Measurements from ENCODE around the gene PDE9A.

Gene PDE9A

DNA sequence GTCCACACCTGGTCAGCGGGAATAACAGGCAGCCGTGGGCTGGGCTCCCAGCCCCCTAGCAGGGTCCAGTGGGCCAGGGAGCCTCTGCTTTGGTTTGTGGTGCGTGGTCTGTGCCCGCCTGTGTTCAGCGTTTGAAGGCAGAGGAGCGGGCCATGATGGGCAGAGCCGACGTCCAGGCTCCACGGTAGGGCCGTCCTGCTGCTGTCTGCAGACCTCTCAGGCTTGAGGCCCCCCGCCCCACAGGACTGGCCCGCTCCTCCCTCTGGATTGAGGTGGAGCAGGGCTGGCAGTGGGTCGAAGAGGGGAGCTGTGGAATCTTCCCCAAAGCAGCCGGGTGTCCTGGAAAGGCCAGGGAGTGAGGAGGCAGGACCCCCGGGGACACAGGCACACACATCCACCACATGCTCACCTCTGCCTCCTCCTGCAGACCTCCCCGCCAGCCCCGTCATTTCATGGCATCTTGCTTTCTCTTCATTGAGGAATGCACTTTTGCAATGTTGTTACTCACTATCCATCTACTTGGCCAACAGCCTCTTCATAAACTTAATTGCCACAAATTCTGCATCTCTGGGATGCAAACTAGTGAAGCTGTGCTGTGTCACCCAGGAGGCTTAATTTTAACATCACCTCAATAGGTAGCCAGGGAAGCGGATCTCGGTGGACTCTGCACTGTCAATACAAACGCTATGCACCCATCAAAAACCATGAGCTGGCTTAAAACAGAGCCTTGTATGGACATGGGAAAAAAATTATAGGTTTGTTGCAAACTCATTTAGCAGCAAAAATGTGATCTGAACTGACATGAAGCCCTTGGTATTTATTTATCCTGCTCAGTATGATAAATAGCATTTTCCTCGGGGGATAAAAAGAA lies 85.9 kb downstream of the PDE9A start:
- no peak for DNase-seq (ENCODE audit: low spot score)

DNA sequence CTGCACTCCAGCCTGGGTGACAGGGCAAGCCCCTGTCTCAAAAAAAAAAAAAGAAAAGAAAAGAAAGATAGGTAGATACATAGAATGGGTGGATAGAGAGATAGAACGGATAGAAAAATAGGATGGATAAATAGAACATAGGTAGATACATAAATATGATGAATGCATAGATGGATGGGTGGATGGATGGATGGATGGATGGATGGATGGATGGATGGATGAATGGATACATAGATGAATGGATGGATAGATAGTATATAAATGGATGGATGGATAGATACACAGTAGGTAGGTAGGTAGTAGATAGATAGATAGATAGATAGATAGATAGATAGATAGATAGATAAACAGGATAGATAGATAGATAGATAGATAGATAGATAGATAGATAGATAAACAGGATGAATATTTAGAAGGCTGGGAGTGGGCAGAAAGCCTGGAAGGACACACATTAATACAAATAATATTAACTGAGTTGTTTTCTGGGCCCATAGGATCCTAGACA lies 87.0 kb downstream of the PDE9A start:
- no peak for DNase-seq (ENCODE audit: low spot score)

DNA sequence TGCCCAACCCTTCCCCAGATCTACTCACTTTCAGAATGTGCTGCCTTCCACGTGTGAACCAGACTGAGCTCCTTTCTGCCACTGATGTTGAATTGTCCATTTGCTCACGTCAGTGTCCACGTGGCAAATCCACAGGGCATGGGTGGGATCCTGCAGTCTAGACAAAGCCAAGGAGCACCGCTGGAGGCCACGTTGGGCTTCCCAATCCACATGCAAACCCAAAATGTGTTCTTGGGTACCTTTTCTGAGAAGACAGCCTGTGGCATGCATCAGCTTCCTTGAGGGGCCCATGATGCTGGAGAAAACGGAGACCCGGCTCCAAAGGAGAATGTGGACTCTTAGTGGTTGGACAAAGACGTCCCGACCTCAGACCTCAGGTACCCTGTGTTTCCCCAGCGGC lies 87.6 kb downstream of the PDE9A start:
- no peak for DNase-seq (ENCODE audit: low spot score)

DNA sequence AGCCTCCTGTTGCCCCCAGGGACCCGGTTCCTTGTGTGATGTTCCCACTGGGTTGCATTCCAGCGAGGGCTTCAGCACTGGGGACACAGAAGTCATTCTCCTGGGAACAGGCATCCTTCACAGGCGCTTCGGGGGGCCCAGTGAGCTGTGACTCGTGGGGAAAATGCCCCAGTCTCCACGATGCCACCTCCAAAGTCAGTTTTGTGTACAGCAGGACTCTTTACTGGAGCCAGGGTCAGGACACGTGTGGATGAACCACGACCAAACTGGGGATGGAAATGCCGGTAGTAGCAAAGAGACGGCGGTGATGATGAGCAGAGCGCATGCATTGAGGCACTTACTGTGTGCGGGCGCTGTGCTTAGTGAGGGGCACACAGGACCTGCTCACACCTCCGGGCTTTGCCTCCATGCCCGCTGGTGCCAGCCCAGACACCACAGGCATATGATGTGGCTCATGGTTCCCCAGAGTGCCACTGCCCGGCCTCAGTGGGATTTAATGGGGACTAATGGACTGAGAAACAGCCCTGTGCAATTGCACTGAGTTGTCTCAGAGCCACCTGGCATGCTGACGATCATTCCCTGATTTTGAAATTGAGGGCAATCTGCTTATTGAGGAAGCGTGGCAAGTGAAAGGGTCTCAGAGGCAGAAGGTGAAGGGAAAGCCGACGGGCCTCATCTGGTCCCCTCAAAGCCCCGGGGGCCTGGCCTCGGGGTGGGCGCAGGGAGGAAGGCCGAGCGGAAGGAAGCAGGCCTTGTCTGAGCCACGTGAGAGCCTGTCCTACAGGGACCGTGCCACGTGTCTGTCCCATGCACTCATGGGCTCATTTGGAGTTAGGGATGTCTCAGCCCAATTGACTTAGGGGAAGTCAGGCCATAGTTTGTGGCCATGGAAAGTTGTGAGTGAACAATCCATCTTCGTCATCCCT lies 91.4 kb downstream of the PDE9A start:
- DNase-seq (ENCODE audit: low spot score), result no peak

DNA sequence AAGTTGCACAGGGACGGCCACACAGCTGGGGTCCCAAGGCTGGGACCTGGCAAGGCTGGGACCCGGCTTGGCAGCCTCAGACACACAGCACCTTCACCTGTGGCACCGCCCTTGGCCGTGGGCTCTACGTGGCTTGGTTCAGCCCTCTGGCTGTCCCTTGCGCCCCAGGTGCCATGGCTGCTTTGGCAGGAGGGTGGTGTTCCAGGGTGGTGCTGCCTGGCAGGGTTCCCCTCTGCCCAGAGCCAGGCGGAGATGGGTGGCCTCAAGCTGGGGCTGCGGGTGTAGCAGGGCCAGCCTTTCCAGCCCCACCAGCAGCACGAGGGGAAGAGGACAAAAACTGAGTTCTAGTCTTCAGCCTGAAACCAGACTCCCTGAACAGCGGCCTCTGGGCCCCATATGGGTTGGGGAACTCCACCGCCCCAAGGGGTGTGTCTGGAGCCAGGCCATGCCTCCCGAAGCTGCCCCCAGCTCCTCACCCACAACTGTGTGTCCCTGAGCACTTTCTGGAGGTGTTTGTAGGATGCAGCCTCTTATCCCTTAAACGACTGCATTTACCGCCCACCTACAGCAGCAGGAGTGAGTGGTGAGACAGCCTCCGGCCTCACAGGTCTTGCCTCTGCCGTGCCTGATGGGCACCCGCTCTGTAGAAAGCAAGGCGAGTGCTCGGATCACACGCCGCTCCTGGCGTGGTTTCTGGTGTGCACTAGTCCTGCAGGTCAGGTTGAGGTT lies 92.3 kb downstream of the PDE9A start:
- no peak for DNase-seq (ENCODE audit: low spot score)

DNA sequence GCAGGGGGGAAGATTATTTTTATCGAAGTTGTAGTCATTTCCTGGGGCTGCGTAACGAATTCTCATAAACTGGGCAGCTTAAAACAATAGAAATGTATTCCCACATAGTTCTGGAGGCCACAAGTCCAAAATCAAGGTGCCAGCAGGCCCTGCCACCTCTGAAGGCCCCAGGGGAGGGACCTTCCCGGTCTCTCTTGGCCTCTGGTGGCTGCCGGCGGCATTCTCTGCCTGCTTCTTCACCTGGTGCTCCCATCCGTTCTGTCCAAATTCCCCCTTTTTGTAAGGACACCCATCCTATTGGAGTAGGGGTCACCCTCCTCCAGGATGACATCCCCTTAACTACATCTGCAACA lies 92.8 kb downstream of the PDE9A start:
- no peak for DNase-seq (ENCODE audit: low spot score)

DNA sequence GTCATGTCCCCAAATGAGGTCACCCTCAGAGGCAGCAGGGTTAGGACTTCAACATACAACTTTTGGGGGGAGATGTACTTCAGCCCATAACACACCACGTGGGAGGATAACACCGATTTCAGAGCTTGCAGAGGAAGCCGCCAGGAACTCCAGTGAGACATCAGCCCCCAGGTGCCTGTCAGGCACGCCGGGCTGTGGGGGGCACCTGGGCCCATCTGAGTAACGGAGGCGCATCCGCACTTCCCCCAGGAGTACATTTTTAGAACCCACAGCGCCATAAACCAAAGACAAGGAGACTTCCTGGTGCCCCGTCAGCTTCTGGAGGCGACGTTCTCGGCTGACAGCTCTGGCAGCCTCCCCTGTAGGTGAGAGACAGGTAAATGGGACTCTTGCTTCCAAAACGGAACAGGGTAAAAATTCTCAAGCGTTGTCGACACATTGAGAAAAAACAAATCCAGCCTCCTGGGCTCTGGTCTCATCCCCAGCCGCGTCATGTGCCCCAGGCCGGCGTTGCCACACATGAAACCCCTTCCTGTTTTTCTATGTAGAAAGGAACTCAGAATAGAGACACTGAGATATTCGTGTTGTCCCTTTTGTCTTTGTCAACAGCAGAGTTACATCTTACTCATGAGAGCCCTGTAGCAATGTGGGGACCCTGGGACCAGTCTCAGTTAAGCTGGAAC lies 93.3 kb downstream of the PDE9A start:
- peak; percentile 40 for DNase-seq (ENCODE audit: low spot score)

DNA sequence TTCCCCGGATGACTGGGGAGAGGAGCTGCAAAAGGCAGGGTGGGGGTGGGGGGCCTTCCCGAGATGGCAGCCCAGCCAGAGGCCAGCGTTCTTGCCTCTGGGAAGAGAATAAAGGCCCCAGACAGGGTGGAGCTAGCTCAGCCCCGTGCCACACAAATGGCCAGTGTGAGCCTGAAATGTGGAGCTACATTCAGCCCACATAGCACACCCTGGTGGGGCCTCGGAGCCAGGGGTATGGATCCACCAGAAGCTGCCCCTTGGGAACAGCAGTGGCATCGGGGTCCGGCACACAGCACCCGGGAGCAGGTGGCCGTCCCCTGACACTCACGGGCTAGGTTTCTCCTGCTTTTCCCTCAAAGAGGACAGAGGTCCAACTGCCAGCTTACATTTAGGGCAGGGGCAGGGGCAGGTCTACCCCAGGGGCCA lies 93.9 kb downstream of the PDE9A start:
- no peak for DNase-seq (ENCODE audit: low spot score)

DNA sequence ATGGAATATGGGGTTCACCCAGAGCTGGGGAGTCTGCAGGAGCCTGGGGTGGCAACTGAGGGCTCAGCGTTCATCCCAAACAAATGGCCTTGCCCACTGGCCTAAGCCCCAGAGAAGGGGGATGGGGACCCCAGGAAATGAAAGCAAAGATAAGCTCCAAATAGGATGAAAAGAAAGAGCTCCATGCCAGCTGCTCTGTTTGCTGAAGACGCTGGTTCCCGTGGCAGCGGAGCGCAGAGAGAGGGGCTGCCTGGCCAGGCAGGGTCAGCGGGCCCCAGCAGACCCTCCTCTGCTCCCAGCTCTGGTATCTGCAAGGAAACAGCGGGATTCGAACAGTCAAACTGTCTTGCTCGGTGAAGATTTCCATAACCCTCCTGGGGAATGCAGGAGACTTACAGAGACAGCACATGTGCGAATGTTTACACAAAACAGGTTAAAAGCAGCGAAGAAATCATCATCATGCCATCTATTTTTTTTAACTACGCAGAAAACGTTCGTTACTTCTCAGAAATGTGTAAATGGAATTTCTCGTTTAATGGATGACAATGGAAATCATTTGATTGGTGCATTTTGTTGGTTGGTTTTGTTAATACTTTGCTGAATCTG lies 94.4 kb downstream of the PDE9A start:
- no peak for DNase-seq (ENCODE audit: low spot score)

DNA sequence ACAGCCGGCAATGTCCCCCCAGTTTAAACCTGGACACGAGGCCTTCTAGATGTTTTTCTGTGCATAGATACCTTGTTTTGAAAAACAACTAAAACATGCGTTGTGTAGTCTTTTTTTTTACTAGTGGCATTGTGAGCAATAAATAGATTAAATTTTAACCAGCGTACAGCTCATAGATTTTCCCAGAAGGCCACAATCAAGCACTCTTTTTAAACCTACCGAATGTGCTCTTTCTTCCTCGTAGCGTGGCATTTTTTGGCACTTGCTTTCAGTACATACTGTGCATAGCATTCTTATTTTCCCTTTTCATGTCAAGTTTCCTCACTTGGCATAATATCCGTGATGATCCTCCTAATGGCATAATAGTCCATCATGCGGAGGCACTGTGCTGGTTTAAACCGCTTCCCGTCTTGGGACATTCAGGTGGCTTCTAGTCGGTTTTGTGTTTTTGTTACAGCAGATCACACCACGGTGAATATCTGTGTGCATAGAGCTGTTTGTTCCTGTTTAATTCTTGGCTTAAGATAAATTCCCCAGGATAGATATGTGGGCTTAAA lies 95.3 kb downstream of the PDE9A start:
- DNase-seq (ENCODE audit: low spot score), result no peak

DNA sequence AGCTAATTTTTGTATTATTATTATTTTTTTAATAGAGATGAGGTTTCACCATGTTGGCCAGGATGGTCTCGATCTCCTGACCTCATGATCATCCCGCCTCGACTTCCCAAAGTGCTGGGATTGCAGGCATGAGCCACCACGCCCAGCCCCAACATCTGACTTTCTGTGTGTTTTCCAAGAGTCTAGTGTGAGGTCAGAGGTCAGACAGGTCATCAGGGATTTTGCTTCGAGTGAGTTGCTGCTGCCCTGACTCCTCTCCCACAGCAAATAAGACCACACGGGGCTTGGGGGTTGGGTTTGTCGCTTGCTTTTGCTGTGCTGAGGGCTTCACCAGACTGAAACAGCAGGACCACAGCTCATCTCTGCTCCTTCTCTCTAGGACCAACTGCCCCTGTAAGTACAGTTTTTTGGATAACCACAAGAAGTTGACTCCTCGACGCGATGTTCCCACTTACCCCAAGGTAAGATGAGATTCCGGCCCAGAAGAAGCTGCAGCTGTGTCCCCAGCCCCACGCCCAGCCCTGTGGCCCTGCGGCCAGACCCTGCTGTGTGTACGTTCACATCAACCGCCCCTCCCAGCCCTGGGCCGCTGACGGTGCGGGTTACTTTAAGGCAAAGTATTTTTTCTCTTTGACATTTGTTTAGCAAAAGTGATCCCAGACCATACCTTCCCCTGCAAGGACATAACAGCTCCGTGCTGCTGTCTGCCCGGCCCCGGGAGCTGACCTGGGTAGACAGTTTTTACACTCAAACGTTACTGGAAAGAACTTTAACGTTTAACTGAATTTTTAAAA lies 97.5 kb downstream of the PDE9A start:
- DNase-seq (ENCODE audit: low spot score), result no peak

DNA sequence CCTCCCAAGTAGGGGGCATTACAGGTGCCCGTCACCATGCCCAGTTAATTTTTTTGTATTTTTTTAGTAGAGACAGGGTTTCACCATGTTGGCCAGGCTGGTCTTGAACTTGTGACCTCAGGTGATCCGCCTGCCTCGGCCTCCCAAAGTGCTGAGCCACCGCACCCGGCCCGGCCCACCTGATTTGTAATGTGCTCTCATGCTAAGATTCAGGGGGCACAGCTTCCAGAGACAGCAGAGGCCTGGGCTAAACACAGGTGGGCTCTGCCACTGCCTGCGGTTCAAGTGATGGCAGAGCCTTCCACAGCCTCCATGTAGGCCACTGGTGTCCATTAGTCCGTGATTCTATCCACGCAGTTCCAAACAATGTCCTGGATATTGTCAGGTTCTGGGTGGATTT lies 98.4 kb downstream of the PDE9A start:
- DNase-seq (ENCODE audit: low spot score), result no peak

DNA sequence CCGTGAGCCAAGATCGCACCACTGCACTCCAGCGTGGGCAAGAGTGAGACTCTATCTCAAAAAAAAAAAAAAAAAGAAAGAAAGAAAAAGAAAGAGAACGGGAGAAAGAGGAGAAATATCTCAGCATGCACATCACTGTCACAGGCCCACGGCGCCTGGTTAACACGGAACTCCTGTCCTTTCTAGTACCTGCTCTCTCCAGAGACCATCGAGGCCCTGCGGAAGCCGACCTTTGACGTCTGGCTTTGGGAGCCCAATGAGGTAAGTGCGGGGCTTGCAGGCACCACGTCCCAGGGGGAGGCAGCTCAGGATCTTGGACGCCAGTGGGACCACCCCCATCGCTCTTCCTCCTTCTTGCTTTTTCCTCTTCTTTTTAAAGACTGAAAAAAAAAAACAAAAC lies 100.4 kb downstream of the PDE9A start:
- DNase-seq (ENCODE audit: low spot score), result no peak

DNA sequence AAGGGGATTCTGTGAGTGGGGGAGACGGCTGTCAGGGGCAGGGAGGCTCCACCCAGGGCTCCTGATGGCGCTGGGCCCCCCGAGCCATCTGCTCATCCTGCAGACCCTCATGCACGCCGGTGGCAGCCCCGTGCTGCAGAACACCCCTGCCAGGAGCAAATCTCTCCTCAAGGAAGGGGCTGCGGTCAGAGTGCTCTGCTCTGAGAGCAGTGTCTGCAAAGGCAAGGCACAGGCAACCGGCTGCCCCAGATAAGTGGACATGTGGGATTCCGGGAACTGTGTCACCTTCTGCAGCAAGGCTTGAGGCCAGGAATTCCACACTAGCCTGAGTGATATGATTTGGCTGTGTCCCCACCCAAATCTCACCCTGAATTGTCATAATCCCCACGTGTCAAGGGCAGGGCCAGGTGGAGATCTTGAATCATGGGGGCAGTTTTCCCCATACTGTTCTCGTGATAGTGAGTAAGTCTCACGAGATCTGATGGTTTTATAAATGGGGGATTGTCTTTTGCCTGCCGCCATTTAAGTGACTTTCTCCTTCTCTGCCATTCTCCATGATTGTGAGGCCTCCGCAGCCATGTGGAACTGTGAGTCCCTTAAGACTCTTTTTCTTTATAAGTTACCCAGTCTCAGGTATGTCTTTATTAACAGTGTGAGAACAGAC lies 101.0 kb downstream of the PDE9A start:
- DNase-seq (ENCODE audit: low spot score), result no peak

DNA sequence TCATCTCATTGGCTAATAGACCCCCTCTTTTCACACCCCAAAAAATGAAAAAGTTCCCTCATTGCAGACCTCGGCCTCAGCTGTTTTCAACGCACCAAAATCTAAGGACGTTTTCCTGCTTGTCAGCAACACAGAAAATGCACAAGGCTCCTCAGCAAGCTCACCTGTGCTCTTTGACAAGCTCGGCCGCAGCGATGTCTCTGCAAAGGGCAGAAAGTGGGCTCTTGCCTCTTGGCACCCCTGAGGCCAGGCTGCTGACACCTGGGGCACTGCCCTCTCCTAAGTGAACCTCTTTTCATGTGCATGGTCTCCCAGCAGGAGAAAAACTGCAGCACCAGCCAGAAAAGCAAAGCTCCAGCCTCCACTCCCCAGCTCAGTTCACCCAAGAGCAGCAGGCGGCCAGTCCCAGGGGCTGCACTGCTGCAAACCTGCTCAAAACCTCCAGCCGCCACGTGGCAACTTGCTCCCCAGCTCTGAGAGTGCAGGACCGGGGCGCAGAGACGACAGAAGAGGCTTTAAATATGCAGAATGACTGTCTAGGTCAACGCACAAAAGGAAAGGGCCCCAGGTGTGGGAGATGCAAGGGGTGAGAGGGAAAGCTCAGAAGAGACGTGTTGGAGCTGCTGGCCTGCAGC lies 101.7 kb downstream of the PDE9A start:
- DNase-seq (ENCODE audit: low spot score), result no peak

DNA sequence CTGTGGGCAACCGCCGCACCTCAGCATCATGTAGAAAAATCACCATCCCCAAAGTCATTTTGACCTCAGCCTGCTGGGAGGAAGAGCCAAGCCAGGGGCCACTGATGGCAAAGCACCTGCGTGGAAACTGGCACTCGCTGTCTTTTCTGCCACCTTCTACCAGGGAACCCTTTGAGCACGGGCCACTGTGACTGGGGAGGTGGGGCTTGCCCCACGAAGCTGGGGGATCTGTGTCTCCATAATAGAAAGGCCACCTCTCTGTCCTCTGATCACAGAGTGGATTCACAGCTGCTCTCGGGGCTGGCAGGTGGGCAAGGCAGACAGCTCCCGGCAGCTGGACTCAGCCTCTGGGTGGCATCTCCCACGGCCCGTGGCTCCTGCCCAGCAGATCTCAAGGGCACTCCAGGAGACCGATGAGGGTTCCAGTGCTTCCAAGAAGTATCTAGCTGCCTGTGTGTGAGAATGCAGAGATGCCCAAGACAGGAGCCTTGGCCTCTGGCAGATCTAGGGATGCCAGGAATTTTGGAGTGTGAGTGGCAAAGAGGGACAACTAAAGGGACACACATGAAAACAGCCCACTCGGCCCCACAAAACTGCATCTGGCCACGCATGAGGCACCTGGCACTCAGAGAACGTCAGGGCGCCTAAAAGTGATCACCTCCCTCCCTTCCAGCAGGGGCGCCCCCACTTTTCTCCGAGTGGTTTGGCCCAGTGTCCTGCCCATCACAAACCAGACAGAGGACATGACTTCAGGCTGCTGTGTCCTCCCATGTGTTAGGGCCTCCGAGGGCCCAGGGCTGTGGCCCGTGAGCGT lies 102.6 kb downstream of the PDE9A start:
- DNase-seq (ENCODE audit: low spot score), result no peak

DNA sequence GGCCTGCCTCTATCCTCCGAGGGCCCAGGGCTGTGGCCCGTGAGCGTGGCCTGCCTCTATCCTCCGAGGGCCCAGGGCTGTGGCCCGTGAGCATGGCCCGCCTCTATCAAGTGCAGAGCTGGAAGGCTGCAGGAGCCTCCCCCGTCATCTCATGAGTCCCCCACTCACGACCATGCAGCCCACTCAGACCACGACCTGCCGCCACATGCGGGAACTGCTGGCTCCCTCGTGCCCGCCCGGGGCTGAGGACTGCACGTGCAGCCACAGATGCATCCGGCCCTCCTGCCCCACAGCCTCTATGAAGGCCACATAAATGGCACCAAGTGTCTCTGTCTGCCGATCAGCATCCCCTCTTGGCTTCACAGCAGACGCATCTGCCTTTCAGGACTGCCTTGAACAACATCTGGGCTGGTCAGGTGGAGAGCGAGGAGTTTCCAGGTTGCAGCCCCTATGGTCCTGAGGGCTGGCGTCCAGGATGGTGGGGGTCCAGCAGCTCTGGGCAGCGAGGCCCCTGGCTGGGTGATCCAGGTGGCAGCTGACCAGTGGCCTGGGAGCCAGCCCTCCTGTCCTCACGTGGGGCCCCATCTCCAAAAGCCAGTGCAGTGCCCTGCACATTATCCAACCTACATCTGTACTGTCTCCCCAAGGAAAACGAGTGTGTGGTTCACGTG lies 103.3 kb downstream of the PDE9A start:
- no peak for DNase-seq (ENCODE audit: low spot score)

DNA sequence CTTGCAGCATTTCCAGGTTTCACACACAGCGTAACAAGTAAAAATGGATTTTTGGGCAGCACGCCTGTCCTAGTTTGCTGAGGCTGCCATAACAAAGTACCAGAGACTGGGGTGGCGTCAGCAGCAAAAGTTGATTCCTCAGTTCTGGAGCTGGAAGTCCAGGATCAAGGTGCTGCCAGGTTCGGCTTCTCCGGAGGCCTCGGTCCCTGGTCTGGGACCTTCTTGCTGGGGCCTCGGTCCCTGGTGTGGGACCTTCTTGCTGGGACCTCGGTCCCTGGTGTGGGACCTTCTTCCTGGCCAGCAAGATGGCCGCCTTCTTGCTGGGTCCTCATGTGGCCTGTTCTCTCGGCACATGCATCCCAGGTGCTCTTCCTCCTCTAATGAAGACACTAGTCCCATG lies 104.0 kb downstream of the PDE9A start:
- DNase-seq (ENCODE audit: low spot score), result no peak

Measured in germinal center (tissue), 1 donor.